Endometrium (tissue), 2 donors: Measurements from ENCODE around the gene CHIT1.

Source experiments
- FAIRE-seq: peaks from 2 replicates; lab custom pipeline; 2012; peaks lifted over from hg19 to GRCh38; lab: Jason Lieb, UNC
- donor health status: control.
- donor health status: control.

CHIT1 gene

GRCh38 chr1:203174324-203174985 is 55.0 kb downstream of the CHIT1 start:
- FAIRE-seq, result no peak

DNA sequence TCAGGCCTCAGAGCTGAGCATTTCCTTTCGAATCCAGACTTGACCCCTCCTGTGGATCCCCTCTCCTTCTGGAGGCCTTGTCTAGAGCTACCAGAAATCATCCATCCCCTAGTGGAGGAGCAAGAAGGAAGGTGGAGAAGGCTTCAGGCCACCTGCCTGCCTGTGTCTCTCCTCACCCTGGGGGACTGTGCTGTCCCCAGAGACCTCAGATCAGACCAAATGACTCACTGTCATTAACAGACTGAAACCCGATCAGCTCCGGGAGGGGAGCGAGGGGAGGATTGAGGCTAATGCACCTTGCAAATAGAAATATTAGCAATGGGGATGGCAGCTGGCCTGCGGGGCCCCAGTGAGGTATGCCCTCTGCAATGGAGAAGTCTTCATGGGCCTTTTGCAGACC is 55.9 kb downstream of the CHIT1 start:
- no peak for FAIRE-seq

- FAIRE-seq, result no peak
Observed at GRCh38 chr1:203173011-203173555, 56.4 kb downstream of the CHIT1 start.

- FAIRE-seq, result no peak
Observed at GRCh38 chr1:203172184-203173010, 57.1 kb downstream of the CHIT1 start.

DNA sequence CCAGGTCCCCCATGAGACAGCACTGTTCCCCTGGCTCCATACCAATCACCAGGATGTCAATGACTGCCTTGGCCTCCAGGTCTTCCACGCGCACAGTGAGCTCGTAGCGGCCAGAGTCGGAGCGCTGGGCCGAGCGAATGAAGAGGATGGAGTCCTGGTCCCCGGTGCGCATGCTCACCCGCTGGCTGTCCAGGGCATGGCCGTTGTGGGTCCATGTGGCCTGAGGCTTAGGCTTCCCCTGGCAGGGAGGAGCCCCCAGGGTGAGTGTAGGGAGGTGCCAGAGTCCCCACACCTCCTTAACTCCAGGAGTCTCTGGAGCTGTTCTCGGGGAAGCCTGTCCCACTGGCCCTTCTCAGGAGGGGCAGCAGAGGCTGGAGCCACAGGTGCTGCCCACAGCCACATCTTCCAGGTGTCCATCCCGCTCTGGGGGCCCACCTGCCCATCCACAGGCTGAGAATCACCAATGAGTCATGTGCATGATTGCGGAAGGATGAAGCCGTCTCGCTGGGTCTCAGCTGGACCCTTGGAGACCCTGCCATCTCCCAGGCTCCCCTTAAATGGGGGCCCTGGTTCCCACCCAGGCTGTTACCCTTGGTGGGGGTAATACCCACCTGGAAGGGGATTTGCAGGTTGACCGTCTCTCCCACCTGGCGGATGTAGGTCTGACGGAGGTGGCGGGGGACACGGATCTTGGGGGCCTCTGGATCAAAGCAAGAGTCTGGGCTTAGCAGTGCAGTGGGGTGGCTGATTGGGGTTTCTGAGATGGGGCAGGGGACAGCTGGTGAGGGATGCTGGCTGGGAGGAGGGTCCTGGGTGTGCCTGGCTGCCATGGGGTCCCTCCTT is 57.9 kb downstream of the CHIT1 start:
- no peak for FAIRE-seq

DNA sequence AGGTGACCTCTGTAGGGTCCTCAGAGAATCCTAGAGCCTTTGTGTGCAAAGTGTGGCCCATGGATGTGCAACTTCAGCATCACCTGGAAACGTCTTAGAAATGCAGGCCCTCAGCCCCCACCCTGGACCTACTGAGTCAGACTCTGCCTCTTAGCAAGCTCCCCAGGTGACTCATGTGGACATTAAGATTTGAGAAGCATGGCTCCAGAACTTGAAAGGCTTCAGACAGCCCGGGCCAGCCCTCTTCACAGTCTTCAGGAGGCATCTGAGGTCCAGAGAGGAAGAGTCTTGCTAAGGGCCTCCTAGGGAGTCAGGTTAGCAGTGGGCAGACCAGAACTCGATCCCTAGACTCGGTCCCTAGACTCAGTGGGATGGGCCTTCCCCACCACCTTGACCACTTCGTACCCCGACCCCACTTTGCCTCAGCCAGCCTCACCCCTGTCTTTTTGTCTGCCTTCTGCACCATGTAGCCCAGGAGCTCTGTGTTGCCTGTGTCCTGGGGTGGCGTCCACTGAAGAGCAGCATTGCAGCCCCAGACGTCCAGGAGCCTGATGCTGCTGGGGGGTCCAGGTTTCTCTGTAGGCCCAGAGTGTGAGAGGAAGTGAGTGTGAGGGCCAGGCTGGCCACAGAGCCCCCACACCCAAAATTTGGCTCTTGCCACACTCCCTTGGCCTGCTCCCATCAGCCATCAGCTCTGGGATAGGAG is 58.7 kb downstream of the CHIT1 start:
- FAIRE-seq, result no peak

- no peak for FAIRE-seq
Observed at GRCh38 chr1:203169770-203170520, 59.5 kb downstream of the CHIT1 start.

GRCh38 chr1:203168991-203169390 is 60.5 kb downstream of the CHIT1 start:
- no peak for FAIRE-seq

DNA sequence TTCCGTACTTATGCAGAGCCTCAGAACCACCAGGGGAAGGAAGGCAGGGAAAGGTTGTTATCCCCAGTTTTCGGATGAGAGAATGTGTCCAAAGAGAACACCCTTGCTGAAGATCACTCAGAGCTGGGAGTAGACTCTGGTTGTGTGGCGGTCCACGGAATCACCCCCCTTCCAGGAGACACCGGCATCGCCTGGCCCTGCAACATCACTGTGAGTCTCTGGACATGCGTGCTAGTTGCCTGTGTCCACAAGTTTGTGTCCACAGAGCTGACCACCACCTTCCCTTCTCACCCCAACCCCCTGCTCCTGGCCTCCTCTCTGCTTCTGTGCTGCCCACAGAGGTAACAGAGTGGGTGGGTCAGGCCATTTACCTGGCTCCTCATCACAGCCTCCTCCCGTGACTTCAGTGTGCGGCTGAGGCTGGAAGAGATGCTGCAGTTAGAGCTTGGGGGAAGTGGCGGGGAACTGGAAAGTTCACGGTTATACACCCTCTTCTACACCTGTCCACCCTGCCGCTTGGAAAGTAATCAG is 61.2 kb downstream of the CHIT1 start:
- no peak for FAIRE-seq

- no peak for FAIRE-seq
Observed at GRCh38 chr1:203167913-203168200, 61.6 kb downstream of the CHIT1 start.

GRCh38 chr1:203167026-203167912 is 62.2 kb downstream of the CHIT1 start:
- FAIRE-seq, result no peak

DNA sequence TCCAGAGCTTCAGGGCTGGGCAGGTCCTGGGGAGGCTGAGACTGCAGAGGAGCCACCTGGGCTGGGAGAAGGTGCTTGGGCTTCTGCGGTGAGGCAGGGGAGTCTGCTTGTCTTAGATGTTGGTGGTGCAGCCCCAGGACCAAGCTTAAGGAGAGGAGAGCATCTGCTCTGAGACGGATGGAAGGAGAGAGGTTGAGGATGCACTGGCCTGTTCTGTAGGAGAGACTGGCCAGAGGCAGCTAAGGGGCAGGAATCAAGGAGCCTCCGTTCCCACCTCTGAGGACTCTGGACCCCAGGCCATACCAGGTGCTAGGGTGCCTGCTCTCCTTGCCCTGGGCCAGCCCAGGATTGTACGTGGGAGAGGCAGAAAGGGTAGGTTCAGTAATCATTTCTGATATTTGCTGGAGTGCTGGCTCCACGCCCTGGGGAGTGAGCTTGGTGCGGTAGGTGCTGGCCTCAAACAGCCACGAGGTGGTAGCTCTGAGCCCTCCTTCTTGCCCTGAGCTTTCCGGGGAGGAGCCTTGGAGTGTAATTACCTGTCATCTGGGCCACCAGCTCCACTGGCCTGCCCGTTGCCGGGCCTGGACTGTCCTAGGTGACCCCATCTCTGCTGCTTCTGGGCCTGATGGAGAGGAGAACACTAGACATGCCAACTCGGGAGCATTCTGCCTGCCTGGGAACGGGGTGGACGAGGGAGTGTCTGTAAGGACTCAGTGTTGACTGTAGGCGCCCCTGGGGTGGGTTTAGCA is 63.1 kb downstream of the CHIT1 start:
- no peak for FAIRE-seq
